Activated gamma-delta T cell (primary cell): ENCODE measurements around the gene RPGRIP1L.
A peak's percentile ranks its signal among the peaks of the same experiment; 100 is the strongest.

ENCODE experiments used
- DNase-seq: peaks from one replicate; lab custom pipeline; 2025; lab: John Stamatoyannopoulos, UW
- total RNA-seq, 2 donors: gene quantifications; one replicate each; lab custom pipeline; 2026; lab: John Stamatoyannopoulos, UW

RPGRIP1L gene
- 9.8 to 10.1 reads per million in 2 donors for total RNA-seq

DNA sequence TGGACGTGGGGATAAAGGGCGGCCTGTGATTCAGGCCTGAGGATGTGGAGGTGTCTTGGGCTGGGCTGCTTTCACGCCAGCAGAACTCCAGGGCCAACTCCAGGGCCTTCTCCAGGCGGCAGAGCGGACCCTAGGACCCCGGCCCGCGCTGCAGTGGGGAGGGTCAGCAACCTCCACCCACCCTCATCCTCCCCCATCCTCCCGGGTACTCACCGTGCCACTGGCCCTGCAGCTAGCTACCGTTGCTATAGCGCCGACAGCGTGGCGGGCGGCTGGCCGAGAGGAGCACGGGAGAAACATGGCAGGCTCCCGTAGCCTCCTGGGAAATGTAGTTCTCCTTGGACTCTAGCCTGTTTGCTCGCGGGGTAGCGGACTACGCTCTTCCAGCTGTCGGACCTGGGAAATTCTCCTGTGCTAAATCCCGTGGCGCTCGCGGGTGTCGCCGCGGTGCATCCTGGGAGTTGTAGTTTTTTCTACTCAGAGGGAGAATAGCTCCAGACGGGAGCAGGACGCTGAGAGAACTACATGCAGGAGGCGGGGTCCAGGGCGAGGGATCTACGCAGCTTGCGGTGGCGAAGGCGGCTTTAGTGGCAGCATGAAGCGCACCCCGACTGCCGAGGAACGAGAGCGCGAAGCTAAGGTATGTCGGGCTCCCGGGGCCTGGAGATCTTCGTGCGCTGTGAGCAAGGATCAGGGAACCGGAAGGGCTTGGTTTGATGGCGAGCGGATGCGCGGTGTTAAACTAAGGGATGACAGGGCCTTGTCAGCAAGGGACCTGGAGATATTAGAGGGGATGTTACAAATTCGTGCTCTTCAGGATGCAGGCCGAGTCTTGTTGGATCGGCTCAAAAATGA is at the start of gene RPGRIP1L, which contains the start of gene FTO:
Gene RPGRIP1L, minus strand, starts transcription at position 270 of the 855 bp plus-strand sequence. CDS start 3,136 bp downstream, outside the sequence.
Gene FTO, plus strand, starts transcription at position 567 of the 855 bp plus-strand sequence.
- DNase-seq = peak; percentile 72

- no peak for DNase-seq
These were observed 49.8 kb upstream of the RPGRIP1L start for GRCh38 chr16:53753431-53753830.

DNA sequence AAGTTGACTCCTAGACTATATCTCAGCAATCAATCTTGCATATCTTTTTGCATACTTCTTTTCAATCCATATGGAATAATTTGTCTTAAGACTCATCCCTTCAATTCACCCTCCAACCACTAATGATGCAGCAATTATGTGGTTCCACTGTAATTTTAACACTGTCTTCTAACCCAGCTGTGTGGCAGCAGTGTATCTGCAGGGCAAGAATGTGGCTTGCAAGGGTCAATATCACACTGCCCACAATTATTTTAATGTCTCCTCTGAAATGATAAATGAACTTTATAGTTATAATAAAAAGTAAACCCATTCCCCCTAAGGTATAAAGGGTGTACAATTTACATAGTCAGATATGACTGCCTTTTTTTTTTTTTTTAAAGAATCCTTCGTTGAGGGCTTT is 48.9 kb upstream of the RPGRIP1L start:
- no peak for DNase-seq

DNA sequence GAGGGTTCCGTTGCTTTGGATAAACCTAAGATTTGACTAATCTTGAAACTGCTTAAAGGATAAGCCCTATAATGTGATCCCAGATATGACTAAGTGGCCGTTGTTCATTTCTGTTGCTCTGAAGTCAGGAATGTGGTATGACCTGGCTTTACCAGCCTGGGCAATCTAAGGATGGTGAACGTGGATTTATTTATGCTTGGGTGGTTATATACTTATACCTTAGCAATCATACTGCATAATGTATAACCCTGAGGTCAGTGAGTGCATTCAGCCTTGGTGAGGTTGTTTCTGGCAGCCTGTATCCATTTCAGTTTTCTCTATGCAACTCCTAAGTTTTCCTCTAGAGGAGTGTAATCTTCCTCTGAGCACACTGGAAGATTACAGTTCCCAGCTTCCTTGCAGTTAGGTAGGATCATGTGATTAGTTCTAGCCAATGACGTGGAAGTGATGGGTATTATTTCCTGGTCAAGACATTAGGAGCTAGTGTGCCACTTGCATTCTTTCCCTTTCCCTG is 42.2 kb upstream of the RPGRIP1L start:
- no peak for DNase-seq

DNA sequence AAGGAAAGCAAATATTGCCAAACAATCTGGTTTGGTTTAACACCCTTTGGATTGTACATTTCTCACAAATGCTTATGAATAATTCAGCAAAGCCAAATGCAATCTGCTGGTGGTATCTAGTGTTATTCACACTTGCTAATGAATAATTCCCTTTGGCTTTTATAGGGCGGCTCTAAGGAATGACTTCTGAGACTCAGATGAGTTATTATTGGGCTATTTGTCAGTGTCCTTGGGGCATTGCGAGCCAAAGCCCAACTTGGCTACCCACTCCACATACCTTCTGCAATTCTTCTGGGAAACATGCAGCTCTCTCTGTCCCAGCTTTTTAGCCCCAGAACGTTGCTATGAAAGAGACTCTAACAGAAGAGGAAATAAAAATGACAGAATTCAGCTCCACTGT is 41.4 kb upstream of the RPGRIP1L start:
- no peak for DNase-seq

DNA sequence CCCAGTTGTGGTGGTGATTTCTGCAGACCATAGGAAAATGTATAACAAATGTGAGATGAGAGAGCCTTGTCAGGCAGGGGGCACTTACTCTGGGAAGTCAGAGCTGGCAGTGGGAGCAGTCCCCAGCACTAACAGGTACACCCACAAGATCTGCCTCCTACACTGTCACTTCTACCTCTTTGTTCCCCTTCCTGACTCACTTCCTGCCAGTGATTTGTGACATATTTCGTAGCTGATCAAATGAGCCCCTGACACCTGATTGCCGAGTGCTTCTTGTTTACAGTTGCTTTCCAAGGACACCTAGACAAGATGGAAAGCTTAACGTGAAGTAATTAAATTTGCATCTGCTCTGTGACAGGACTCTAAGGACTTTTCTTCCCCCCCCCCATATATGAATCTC is 40.8 kb upstream of the RPGRIP1L start:
- no peak for DNase-seq

DNA sequence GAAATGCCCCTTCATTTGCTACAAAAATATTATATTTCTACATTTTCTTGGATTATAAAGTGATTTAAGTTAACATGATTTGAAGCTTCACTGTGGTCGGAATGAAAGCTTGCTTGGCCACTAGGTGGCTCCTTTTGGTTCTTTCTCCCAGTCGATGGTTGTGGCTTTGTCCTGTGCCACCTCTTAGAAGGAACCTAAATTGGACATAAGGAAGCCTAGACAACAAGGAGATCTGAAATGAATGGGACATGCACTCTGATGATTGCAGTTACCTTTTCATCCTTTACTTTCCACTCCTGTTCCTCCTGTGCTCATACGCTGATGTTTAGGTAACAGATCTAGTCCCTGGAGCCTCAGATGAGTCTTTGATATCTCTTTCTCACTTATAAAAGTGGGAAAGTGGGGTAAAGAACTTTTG is 39.5 kb upstream of the RPGRIP1L start:
- DNase-seq = no peak

DNA sequence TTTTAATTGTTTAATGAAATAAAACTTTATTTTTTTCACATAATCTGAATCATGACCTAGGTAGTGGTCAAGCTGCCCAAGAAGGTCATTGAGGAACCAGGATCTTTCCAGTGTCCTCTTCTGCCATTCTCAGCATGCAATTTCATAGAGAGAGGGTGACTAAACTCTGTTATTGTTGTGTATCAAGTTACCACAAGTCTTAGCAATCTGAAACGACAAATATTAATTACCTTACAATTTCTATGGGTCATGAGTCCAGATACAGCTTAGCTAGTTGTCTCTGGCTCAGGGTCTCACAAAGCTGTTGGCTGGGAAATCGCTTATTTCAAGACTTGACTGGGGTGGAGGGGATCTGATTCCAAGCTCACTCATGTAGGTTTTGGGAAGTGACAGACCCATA is 37.9 kb upstream of the RPGRIP1L start:
- DNase-seq = no peak

GRCh38 chr16:53740933-53741531 is 37.4 kb upstream of the RPGRIP1L start:
- DNase-seq = no peak

DNA sequence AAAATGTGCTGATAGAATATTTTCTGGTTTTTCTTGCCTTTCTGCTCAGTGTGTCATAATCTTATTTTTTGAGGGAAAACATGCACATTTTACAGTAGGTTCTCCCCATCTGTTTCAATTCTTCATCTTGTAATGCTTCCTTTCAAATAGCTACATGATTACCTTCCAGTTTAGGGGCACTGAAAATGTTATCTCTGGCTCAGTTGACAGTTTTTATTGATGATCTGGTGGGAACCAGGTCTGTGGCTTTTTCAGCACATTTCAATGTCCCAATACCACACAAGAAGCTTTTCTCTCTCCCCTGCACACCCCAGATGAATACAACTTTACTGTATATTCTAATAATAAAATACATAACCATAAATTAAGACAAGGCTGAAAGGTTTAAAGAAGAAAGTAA is 36.8 kb upstream of the RPGRIP1L start:
- DNase-seq = no peak

DNA sequence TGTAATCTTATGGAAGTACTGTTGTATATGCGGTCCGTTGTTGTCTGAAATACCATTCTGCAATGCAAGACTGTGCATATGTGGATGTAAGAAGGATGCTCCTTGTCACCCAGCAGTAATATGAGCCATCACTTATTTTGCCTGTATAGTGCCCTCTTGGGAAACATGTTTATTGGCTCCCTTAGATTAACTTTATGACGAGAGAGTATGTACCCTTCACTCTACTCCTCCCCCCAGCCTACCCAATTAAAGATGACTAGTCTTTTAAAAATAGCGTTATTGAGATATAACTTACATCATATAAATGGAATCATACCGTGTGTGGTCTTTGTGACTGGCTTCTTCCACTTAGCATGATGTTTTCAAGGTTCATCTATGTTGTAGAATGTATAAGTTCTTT is 33.9 kb upstream of the RPGRIP1L start:
- no peak for DNase-seq

DNA sequence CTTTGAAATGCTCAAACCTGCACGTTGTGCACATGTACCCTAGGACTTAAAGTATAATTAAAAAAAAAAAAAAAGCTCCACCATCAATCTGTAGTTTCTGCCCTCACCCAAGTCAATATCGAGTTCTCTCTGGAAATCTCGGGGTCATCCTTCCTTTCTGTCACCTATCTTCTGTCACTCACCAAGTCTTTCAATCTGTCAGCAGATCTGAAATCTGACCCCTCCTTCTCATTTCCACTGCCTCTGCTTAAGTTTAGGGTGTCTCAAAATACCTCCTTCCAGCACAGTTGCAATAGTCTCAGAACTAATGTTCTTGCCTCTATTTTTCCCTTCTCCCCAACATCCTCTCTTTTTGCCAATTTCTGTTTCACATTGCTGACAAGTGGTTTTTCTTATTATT is 32.6 kb upstream of the RPGRIP1L start:
- DNase-seq = no peak

DNA sequence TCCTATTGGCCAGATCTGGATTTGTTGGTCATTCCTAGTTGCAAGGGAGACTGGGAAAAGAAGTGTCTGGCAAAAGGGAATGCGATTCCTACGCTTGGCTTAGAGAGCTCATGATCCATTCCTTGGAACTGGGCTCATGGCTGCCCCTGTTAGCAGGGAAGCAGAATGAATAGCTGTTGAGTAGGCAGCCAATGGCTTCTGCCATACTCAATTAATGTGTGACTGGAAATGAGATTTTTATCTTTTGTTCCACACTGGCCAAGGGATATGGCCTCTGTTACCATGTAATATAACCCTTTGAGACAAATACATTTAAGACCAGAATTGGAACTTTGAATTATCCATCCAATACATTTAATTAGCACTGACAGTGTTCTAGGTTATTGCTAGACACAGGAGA is 31.2 kb upstream of the RPGRIP1L start:
- no peak for DNase-seq

DNA sequence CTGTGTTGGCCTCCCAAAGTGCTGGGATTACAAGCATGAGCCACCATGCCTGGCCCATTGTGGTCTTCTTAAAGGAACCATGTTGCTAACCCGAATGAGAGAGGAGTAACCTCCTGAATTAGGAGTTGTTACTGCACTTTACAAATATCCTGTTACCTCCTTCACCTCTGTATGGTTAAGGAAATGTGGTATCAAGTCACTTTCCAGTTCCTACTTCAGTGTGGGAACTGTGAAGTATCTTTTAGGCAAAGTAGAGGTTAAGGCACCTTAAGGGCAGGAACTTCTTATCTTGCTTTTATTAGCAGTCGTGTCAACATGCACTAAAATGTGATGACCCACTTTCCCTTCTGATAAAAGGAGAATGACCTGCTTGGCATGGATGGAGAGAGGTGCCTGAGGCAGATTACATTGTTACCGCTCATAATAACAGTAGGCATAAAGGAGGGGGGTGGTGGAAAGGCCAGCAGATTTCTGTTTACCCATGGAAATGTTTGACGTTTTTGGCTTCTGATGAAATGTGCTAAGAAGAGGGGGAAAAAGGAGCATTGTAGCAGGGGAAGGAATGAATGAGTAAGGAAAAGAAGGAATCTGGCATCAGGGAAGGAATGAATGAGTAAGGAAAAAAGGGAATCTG is 28.8 kb upstream of the RPGRIP1L start:
- DNase-seq = no peak

DNA sequence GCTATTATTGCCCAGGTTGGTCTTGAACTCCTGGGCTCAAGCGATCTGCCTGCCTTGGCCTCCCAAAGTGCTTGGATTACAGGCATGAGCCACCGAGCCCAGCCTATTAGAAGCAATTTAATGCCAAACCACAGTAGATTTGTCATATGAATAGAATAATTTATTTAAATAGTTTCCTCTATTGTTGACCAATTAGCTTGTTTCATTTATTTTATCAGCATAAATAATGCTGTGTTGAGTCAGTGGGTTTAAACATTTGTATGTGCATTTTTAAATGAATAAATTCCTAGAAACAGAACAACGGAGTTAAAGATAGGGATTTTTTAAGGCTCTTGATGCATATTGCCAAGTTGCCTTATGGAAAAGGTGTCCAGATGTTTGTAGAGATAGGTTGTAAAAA is 27.0 kb upstream of the RPGRIP1L start:
- no peak for DNase-seq

DNA sequence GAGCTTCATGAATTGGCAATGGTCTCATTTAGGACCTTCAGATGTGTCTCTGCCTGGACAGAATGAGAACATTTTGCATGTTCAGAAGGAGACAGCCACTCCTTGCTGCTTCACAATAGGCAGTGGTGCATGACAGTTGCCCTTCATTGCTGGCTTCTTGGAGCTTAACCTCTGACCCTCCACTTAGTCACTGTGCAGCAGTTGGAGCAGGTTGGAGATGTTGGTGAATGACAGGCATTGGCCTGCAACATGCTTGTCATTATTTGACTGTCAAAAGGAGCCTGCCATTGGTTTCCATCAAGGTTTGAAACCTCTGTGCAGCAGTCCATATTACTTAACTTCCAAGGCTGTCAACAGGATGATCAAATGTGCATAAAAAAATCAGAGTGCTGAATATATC is 23.0 kb upstream of the RPGRIP1L start:
- no peak for DNase-seq

DNA sequence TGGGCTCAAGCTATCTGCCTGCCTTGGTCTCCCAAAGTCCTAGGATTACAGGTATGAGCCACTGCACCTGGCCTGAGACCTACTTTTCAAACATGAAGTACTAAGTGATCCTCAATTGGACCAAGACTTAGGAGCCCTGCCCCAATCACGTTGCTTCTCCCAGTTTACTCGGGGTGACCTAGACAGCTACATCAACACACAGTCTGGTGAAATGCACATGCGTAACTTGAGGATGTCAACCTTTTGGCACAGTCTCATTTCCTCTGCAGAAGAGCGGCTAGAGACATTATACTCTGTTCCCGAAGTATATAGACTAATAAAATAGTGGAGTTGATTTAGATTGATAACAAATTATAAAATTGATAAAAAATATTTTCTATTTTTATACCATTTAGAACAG is 17.4 kb upstream of the RPGRIP1L start:
- DNase-seq = no peak

DNA sequence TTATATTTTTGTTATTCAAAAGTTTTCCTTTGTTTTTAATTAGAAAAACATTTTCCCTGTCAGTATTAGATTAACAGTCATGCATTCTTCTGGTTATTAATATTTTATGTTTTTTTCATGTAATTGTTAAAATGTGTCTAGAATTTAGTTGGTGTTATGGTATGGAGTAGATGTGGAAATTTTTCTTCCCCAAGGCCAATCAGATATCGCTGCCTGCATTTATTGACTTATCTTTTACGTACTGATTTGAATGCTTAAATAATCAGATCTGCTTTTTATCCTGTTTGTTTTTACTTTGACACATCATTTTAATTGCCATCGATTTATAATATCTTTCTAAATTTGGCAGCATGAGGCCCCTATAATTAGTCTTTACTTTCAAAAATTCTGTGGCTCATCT is 13.9 kb upstream of the RPGRIP1L start:
- no peak for DNase-seq

- DNase-seq = no peak
These were observed 11.3 kb upstream of the RPGRIP1L start for GRCh38 chr16:53715023-53715384.

- DNase-seq = no peak
These were observed 10.8 kb upstream of the RPGRIP1L start for GRCh38 chr16:53714205-53715022.

GRCh38 chr16:53713403-53714204 is 9.9 kb upstream of the RPGRIP1L start:
- no peak for DNase-seq
